Neutrophil (primary cell): ENCODE data around the gene DPF3.

ENCODE experiments used
- H3K27ac ChIP-seq: fragments of 200-600 bp; sonication (generic); 2 replicates; pipeline ENCODE4 v1.5.1; 2016; ENCODE audit warnings: mild to moderate bottlenecking, moderate library complexity
- H3K27me3 ChIP-seq: fragments of 200-600 bp; sonication (generic); 2 replicates; pipeline ENCODE4 v1.6.0; 2016; ENCODE audit warnings: mild to moderate bottlenecking
- H3K36me3 ChIP-seq: fragments of 200-600 bp; sonication (generic); 2 replicates; pipeline ENCODE4 v1.5.1; 2017
- H3K4me1 ChIP-seq, 2 experiments: fragments of 200-600 bp in 1 of 2; sonication (generic) in 1 of 2; 1 replicate in 1 of 2; 2 replicates in 1 of 2; pipeline versions ENCODE4 v1.5.1 to v1.6.1; 2013 to 2016; ENCODE audit warnings: low read depth in 1 of 2, low read length in 1 of 2, mild to moderate bottlenecking in 1 of 2, moderate library complexity in 1 of 2; ENCODE audit not compliant: control insufficient read depth in 1 of 2, insufficient read depth in 1 of 2
- H3K4me3 ChIP-seq, 2 experiments: fragments of 200-600 bp in 1 of 2; sonication (generic) in 1 of 2; 1 replicate in 1 of 2; 2 replicates in 1 of 2; pipeline ENCODE4 v1.5.1; 2013 to 2016; ENCODE audit warnings: low read depth in 1 of 2, low read length in 1 of 2, mild to moderate bottlenecking in 1 of 2, moderate library complexity in 1 of 2
- H3K9me3 ChIP-seq: fragments of 200-600 bp; sonication (generic); 2 replicates; pipeline ENCODE4 v1.5.1; 2016
- TF ChIP-seq, protein P1 (sequence below): fragments of 200-600 bp; sonication (generic); IDR thresholded peaks from 2 replicates; pipeline ENCODE4 v1.5.1; 2016; ENCODE audit warnings: antibody characterized with exemption

Gene DPF3

DNA sequence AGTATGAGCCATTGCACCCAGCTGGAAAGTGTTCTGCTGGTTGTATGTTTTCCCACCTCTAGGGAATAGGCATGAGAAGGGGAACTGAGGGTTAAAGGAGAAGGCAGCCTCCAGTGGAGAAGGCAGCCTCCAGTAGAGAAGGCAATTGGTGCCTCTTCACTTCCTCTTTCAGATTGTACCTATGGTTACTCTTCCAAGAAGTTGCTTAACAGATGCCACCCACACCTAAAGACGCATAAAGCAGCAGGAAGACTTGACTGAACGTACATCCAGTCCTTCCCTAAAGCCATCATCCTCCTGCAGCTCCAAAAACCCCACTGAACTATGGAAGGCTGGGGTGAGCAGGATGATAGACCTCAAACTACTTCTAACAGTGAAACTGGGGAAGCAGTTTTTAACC is 13.1 kb downstream of the DPF3 start:
- TF ChIP-seq, protein P1, sequence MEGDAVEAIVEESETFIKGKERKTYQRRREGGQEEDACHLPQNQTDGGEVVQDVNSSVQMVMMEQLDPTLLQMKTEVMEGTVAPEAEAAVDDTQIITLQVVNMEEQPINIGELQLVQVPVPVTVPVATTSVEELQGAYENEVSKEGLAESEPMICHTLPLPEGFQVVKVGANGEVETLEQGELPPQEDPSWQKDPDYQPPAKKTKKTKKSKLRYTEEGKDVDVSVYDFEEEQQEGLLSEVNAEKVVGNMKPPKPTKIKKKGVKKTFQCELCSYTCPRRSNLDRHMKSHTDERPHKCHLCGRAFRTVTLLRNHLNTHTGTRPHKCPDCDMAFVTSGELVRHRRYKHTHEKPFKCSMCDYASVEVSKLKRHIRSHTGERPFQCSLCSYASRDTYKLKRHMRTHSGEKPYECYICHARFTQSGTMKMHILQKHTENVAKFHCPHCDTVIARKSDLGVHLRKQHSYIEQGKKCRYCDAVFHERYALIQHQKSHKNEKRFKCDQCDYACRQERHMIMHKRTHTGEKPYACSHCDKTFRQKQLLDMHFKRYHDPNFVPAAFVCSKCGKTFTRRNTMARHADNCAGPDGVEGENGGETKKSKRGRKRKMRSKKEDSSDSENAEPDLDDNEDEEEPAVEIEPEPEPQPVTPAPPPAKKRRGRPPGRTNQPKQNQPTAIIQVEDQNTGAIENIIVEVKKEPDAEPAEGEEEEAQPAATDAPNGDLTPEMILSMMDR: no peak
- no peak overlapping the region for H3K27ac ChIP-seq
- H3K4me3 ChIP-seq: no peak overlapping the region
- H3K9me3 ChIP-seq: no peaks in the 10 kb centered on the region
- H3K36me3 ChIP-seq: no peaks in the 10 kb centered on the region
- peaks cover 46% of the 10 kb centered on the region for H3K27me3 ChIP-seq
- no peaks in the 10 kb centered on the region for H3K4me1 ChIP-seq

DNA sequence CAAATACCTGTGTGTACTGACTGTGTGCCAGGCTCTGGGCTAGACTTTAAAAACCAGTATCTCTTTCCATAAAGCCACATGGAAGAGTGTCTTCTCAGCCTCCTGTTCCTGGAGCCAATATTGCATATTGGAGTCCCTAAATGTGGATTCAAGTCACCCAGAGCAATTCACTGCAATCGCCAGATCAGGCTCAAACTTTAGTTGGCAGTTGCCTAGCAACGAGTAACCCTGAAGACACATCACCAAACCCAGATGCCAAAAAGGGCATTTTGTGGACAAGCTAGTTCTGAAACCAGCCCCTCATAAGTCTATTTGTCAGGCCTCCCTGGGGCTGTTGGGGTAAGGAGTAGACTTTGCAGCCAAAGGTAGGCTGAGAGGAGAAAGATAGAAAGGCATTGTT is 13.7 kb downstream of the DPF3 start:
- Histone ChIP-seq H3K36me3 (no peaks in the 10 kb centered on the region), H3K4me3 (no peak overlapping the region), H3K4me1 (no peaks in the 10 kb centered on the region), H3K27ac (no peak overlapping the region), H3K27me3 (peaks cover 39% of the 10 kb centered on the region), H3K9me3 (no peaks in the 10 kb centered on the region)
- TF ChIP-seq, protein P1: no peak

DNA sequence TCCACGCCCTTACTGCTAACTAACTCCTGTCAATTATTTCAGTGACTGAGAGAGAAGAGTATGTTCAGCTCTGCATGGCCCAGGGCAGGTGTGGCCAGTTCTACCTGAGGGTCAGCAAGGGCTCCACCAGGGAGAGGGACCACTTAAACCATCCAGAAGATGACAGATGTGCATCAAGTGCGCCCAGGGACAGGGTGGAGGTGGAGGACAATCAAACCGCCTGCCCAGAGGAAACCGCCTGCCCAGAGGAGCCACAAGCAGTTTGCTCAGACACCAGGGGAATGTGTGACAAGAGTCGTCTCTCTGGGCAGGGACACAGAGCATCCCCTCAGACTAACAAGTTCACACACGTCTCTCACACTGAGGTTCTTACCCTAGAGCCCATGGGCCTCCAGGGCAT is 14.5 kb downstream of the DPF3 start:
- peaks cover 37% of the 10 kb centered on the region for H3K27me3 ChIP-seq
- H3K27ac ChIP-seq: no peak overlapping the region
- TF ChIP-seq, protein P1: no peak
- H3K4me1 ChIP-seq: no peaks in the 10 kb centered on the region
- H3K36me3 ChIP-seq: no peaks in the 10 kb centered on the region
- no peaks in the 10 kb centered on the region for H3K9me3 ChIP-seq
- H3K4me3 ChIP-seq: no peak overlapping the region

DNA sequence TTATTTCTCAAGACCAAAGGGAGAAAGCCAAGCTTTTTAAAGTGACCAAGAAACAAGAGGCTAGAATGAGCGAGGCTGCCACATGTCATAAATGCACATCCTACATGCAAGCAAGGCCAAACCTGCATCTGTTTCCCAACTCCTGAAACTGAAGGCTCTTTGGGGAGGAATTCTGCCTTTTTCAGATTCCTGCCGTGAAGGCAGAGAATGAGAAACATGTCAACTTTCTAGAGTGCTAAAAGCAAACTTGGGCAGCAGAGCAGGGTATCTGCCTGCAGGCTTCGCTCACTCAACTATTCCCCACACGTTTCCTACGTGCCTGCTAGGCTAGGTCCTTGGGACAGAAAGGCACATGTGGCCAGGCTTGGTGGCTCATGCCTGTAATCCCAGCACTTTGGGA is 15.2 kb downstream of the DPF3 start:
- Histone ChIP-seq H3K9me3 (no peaks in the 10 kb centered on the region), H3K27me3 (peaks cover 33% of the 10 kb centered on the region), H3K36me3 (no peaks in the 10 kb centered on the region), H3K27ac (no peak overlapping the region), H3K4me3 (no peak overlapping the region), H3K4me1 (no peaks in the 10 kb centered on the region)
- TF ChIP-seq, protein P1: no peak

DNA sequence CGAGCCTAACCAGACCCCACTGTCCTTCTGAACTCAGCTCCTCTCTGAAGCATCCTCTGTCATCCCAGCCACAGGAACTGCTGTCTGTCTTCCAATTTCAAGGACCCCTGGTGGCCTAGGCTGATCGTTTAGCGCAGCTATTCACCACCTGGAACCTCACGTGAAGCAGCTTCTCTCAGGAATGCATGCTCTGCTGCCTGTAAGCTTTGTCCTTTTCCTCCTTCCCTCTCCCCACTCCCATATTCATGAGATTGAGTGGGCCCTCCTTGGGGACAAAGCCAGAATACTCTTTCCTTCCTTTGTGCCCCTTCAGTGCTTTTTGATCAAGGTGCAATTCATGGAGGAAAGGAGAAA is 17.2 kb downstream of the DPF3 start:
- Histone ChIP-seq H3K4me1 (no peaks in the 10 kb centered on the region), H3K27me3 (peaks cover 18% of the 10 kb centered on the region), H3K9me3 (no peaks in the 10 kb centered on the region), H3K4me3 (no peak overlapping the region), H3K36me3 (no peaks in the 10 kb centered on the region), H3K27ac (no peak overlapping the region)
- TF ChIP-seq, protein P1: no peak
